ENCODE data around the gene ADAMTS19. TPM values are rescaled to one million over a fixed set of nuclear protein-coding genes. Genes with fewer than 3 reads are reported as not detected.

ADAMTS19 gene
- total and polyA plus RNA-seq, 2 of the 8 experiments (the other 6 are each of a cell fraction or from before 2014, with no cell fraction given) = 17.3 to 28.8 TPM

DNA sequence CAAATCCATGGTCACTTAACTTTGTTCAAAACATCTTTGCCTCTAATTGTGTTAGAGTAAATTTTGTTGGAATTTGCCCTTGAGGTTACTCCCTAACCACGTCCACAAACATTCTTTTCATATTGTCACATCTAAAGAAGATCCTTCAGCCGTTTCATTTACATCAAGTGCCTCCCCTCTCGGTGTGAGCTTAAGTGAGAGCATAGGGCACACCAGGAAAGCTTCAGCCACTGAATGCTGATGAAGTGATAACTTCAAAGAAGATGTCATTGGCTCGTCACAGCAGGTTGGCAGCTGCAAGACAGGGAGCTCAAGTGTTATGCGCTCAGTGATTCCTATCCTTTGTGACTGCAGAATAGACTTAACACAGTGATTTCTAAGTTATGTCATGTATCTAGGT, 49.6 kb upstream of the ADAMTS19 start (continued):
- TF ChIP-seq, protein P1, sequence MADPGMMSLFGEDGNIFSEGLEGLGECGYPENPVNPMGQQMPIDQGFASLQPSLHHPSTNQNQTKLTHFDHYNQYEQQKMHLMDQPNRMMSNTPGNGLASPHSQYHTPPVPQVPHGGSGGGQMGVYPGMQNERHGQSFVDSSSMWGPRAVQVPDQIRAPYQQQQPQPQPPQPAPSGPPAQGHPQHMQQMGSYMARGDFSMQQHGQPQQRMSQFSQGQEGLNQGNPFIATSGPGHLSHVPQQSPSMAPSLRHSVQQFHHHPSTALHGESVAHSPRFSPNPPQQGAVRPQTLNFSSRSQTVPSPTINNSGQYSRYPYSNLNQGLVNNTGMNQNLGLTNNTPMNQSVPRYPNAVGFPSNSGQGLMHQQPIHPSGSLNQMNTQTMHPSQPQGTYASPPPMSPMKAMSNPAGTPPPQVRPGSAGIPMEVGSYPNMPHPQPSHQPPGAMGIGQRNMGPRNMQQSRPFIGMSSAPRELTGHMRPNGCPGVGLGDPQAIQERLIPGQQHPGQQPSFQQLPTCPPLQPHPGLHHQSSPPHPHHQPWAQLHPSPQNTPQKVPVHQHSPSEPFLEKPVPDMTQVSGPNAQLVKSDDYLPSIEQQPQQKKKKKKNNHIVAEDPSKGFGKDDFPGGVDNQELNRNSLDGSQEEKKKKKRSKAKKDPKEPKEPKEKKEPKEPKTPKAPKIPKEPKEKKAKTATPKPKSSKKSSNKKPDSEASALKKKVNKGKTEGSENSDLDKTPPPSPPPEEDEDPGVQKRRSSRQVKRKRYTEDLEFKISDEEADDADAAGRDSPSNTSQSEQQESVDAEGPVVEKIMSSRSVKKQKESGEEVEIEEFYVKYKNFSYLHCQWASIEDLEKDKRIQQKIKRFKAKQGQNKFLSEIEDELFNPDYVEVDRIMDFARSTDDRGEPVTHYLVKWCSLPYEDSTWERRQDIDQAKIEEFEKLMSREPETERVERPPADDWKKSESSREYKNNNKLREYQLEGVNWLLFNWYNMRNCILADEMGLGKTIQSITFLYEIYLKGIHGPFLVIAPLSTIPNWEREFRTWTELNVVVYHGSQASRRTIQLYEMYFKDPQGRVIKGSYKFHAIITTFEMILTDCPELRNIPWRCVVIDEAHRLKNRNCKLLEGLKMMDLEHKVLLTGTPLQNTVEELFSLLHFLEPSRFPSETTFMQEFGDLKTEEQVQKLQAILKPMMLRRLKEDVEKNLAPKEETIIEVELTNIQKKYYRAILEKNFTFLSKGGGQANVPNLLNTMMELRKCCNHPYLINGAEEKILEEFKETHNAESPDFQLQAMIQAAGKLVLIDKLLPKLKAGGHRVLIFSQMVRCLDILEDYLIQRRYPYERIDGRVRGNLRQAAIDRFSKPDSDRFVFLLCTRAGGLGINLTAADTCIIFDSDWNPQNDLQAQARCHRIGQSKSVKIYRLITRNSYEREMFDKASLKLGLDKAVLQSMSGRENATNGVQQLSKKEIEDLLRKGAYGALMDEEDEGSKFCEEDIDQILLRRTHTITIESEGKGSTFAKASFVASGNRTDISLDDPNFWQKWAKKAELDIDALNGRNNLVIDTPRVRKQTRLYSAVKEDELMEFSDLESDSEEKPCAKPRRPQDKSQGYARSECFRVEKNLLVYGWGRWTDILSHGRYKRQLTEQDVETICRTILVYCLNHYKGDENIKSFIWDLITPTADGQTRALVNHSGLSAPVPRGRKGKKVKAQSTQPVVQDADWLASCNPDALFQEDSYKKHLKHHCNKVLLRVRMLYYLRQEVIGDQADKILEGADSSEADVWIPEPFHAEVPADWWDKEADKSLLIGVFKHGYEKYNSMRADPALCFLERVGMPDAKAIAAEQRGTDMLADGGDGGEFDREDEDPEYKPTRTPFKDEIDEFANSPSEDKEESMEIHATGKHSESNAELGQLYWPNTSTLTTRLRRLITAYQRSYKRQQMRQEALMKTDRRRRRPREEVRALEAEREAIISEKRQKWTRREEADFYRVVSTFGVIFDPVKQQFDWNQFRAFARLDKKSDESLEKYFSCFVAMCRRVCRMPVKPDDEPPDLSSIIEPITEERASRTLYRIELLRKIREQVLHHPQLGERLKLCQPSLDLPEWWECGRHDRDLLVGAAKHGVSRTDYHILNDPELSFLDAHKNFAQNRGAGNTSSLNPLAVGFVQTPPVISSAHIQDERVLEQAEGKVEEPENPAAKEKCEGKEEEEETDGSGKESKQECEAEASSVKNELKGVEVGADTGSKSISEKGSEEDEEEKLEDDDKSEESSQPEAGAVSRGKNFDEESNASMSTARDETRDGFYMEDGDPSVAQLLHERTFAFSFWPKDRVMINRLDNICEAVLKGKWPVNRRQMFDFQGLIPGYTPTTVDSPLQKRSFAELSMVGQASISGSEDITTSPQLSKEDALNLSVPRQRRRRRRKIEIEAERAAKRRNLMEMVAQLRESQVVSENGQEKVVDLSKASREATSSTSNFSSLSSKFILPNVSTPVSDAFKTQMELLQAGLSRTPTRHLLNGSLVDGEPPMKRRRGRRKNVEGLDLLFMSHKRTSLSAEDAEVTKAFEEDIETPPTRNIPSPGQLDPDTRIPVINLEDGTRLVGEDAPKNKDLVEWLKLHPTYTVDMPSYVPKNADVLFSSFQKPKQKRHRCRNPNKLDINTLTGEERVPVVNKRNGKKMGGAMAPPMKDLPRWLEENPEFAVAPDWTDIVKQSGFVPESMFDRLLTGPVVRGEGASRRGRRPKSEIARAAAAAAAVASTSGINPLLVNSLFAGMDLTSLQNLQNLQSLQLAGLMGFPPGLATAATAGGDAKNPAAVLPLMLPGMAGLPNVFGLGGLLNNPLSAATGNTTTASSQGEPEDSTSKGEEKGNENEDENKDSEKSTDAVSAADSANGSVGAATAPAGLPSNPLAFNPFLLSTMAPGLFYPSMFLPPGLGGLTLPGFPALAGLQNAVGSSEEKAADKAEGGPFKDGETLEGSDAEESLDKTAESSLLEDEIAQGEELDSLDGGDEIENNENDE (IDR thresholded peaks at IDR 0.05; ENCODE audit: insufficient replicate concordance, low read length) = no peak
- 0 out of 2 replicates have a peak, but pooled peaks have one; percentile 55 for TF ChIP-seq ATF2 (IDR thresholded peaks at IDR 0.05; ENCODE audit: low read length)
- TF ChIP-seq TBP (IDR thresholded peaks at IDR 0.05; ENCODE audit: low read depth, low read length) = no peak
- no peak for TF ChIP-seq SP4 (IDR thresholded peaks at IDR 0.05; ENCODE audit: low read length)
- TF ChIP-seq KDM4A (IDR thresholded peaks at IDR 0.05; ENCODE audit: low read depth, low read length, severe bottlenecking) = no peak
- TF ChIP-seq POU5F1 (IDR thresholded peaks at IDR 0.05; ENCODE audit: low read depth, low read length) = no peak
- no peak for TF ChIP-seq KDM5A (IDR thresholded peaks at IDR 0.05; ENCODE audit: low read length)
- 0 out of 2 replicates have a peak, but pooled peaks have one; percentile 16 for TF ChIP-seq SP1 (IDR thresholded peaks at IDR 0.05; ENCODE audit: low read depth, low read length)
- no peak for TF ChIP-seq CEBPB (IDR thresholded peaks at IDR 0.05; ENCODE audit: low read depth, low read length)
- no peak for TF ChIP-seq KDM1A (IDR thresholded peaks at IDR 0.05; ENCODE audit: borderline replicate concordance, low read length)
- no peak for TF ChIP-seq CHD2 (IDR thresholded peaks at IDR 0.05; ENCODE audit: low read length)
